ENCODE data around the gene DMD. TPM values are rescaled to one million over a fixed set of nuclear protein-coding genes. Genes with fewer than 3 reads are reported as not detected.

DMD gene
- total and polyA plus RNA-seq, 2 experiments from 2014 or later = 73.5 to 90.7 TPM

- Histone ChIP-seq H3K4me3 (no peak overlapping the region), H3K27me3 (no peaks in the 10 kb centered on the region), H3K27ac (no peak overlapping the region), H3K36me3 (no peaks in the 10 kb centered on the region), H3K9me3 (ENCODE audit: low read depth) (no peaks in the 10 kb centered on the region), H3K4me1 (ENCODE audit: low read depth) (no peaks in the 10 kb centered on the region)
- TF ChIP-seq CTCF (IDR thresholded peaks at IDR 0.05; ENCODE audit: low read depth, low read length) = no peak
- DNase-seq (ENCODE audit: low read depth in 1 of 2, low spot score in 1 of 2) = no peak
Measured at GRCh38 chrX:32591589-32591988, 619.8 kb downstream of the DMD start.

GRCh38 chrX:32582729-32583128 is 628.6 kb downstream of the DMD start:
- no peak for TF ChIP-seq CTCF (IDR thresholded peaks at IDR 0.05; ENCODE audit: low read depth, low read length)
- H3K4me3 ChIP-seq = no peak overlapping the region
- H3K4me1 ChIP-seq (ENCODE audit: low read depth) = no peaks in the 10 kb centered on the region
- H3K9me3 ChIP-seq (ENCODE audit: low read depth) = no peaks in the 10 kb centered on the region
- no peaks in the 10 kb centered on the region for H3K27me3 ChIP-seq
- H3K36me3 ChIP-seq = no peaks in the 10 kb centered on the region
- no peak for DNase-seq (ENCODE audit: low read depth in 1 of 2, low spot score in 1 of 2)
- no peak overlapping the region for H3K27ac ChIP-seq

- no peaks in the 10 kb centered on the region for H3K4me1 ChIP-seq (ENCODE audit: low read depth)
- no peaks in the 10 kb centered on the region for H3K36me3 ChIP-seq
- no peaks in the 10 kb centered on the region for H3K27me3 ChIP-seq
- no peak overlapping the region for H3K27ac ChIP-seq
- TF ChIP-seq CTCF (IDR thresholded peaks at IDR 0.05; ENCODE audit: low read depth, low read length) = no peak
- no peak overlapping the region for H3K4me3 ChIP-seq
- H3K9me3 ChIP-seq (ENCODE audit: low read depth) = no peaks in the 10 kb centered on the region
- DNase-seq (ENCODE audit: low read depth in 1 of 2, low spot score in 1 of 2) = no peak
Measured at GRCh38 chrX:32576885-32577284, 634.5 kb downstream of the DMD start.

- Histone ChIP-seq H3K27ac (no peak overlapping the region), H3K4me1 (ENCODE audit: low read depth) (no peaks in the 10 kb centered on the region), H3K4me3 (no peak overlapping the region), H3K27me3 (no peaks in the 10 kb centered on the region), H3K9me3 (ENCODE audit: low read depth) (no peaks in the 10 kb centered on the region), H3K36me3 (no peaks in the 10 kb centered on the region)
- no peak for DNase-seq (ENCODE audit: low read depth in 1 of 2, low spot score in 1 of 2)
- TF ChIP-seq CTCF (IDR thresholded peaks at IDR 0.05; ENCODE audit: low read depth, low read length) = no peak
Measured at GRCh38 chrX:32572644-32573043, 638.7 kb downstream of the DMD start.

- no peaks in the 10 kb centered on the region for H3K4me1 ChIP-seq (ENCODE audit: low read depth)
- no peak for TF ChIP-seq CTCF (IDR thresholded peaks at IDR 0.05; ENCODE audit: low read depth, low read length)
- no peak overlapping the region for H3K4me3 ChIP-seq
- no peak for DNase-seq (ENCODE audit: low read depth in 1 of 2, low spot score in 1 of 2)
- H3K9me3 ChIP-seq (ENCODE audit: low read depth) = no peaks in the 10 kb centered on the region
- no peak overlapping the region for H3K27ac ChIP-seq
- no peaks in the 10 kb centered on the region for H3K27me3 ChIP-seq
- H3K36me3 ChIP-seq = no peaks in the 10 kb centered on the region
Measured at GRCh38 chrX:32571579-32571978, 639.8 kb downstream of the DMD start.

GRCh38 chrX:32562261-32562660 is 649.1 kb downstream of the DMD start:
- Histone ChIP-seq H3K9me3 (ENCODE audit: low read depth) (no peaks in the 10 kb centered on the region), H3K27ac (no peak overlapping the region), H3K4me3 (no peak overlapping the region), H3K36me3 (no peaks in the 10 kb centered on the region), H3K4me1 (ENCODE audit: low read depth) (no peaks in the 10 kb centered on the region), H3K27me3 (no peaks in the 10 kb centered on the region)
- no peak for TF ChIP-seq CTCF (IDR thresholded peaks at IDR 0.05; ENCODE audit: low read depth, low read length)
- no peak for DNase-seq (ENCODE audit: low read depth in 1 of 2, low spot score in 1 of 2)

Measured in cardiac muscle cell (in vitro differentiated cells and primary cell).